Measurements from ENCODE around the gene BNIP5. TPM values are rescaled to one million over a fixed set of nuclear protein-coding genes. Genes with fewer than 3 reads are reported as not detected.

BNIP5 gene
- total RNA-seq, 1 donor from 2014 or later: not detected

GRCh38 chr6:36336208-36336710, 429 bp downstream of the BNIP5 start:
- Mint-ChIP-seq H3K27me3 (ENCODE audit: insufficient read depth, low read depth) (peaks cover 16% of the 10 kb centered on the region), H3K36me3 (no peaks in the 10 kb centered on the region), H3K27ac (no peak overlapping the region), H3K4me3 (no peak overlapping the region), H3K4me1 (peaks cover 47% of the 10 kb centered on the region), H3K9me3 (no peaks in the 10 kb centered on the region)
- Histone ChIP-seq H3F3A (ENCODE audit: low read depth) (no peaks in the 10 kb centered on the region), H3K4me3 (no peak overlapping the region), H3K9me3 (ENCODE audit: low read depth) (no peaks in the 10 kb centered on the region), H3K27ac (no peak overlapping the region), H3K9ac (no peak overlapping the region), H3K79me2 (ENCODE audit: low read depth) (no peaks in the 10 kb centered on the region), H2AFZ (replicated peaks) (no peak overlapping the region), H3K4me1 (peaks cover 7% of the 10 kb centered on the region), H3K27me3 (peaks cover 26% of the 10 kb centered on the region), H3K36me3 (no peaks in the 10 kb centered on the region), H4K20me1 (ENCODE audit: low read depth) (no peaks in the 10 kb centered on the region), H3K4me2 (no peak overlapping the region)
- no peak for DNase-seq (ENCODE audit: low spot score)
- no peak for TF ChIP-seq EZH2 (IDR thresholded peaks at IDR 0.05)
- no peak for TF ChIP-seq EZH2phosphoT487 (IDR thresholded peaks at IDR 0.05)
- TF ChIP-seq CTCF (IDR thresholded peaks at IDR 0.05): no peak

GRCh38 chr6:36335465-36336207, 1.1 kb downstream of the BNIP5 start:
- H3K36me3 ChIP-seq: no peaks in the 10 kb centered on the region
- H3K9me3 ChIP-seq (ENCODE audit: low read depth): no peaks in the 10 kb centered on the region
- Mint-ChIP-seq H3K9me3 (no peaks in the 10 kb centered on the region), H3K4me3 (no peak overlapping the region), H3K36me3 (no peaks in the 10 kb centered on the region), H3K27me3 (ENCODE audit: insufficient read depth, low read depth) (peaks cover 11% of the 10 kb centered on the region), H3K4me1 (peaks cover 44% of the 10 kb centered on the region), H3K27ac (no peak overlapping the region)
- H2AFZ ChIP-seq (replicated peaks): no peak overlapping the region
- H3K27ac ChIP-seq: no peak overlapping the region
- H3K79me2 ChIP-seq (ENCODE audit: low read depth): no peaks in the 10 kb centered on the region
- TF ChIP-seq EZH2phosphoT487 (IDR thresholded peaks at IDR 0.05): no peak
- TF ChIP-seq CTCF (IDR thresholded peaks at IDR 0.05): no peak
- no peak for TF ChIP-seq EZH2 (IDR thresholded peaks at IDR 0.05)
- H3K27me3 ChIP-seq: peaks cover 21% of the 10 kb centered on the region
- H3K9ac ChIP-seq: no peak overlapping the region
- no peaks in the 10 kb centered on the region for H4K20me1 ChIP-seq (ENCODE audit: low read depth)
- H3F3A ChIP-seq (ENCODE audit: low read depth): no peaks in the 10 kb centered on the region
- no peak for DNase-seq (ENCODE audit: low spot score)
- H3K4me3 ChIP-seq: no peak overlapping the region
- no peak overlapping the region for H3K4me2 ChIP-seq
- peaks cover 7% of the 10 kb centered on the region for H3K4me1 ChIP-seq

- Mint-ChIP-seq H3K27ac (no peak overlapping the region), H3K4me3 (no peak overlapping the region)
- H2AFZ ChIP-seq (replicated peaks): no peak overlapping the region
Observed at GRCh38 chr6:36334832-36335459, 1.7 kb downstream of the BNIP5 start.

More at GRCh38 chr6:36334832-36335459, 1.7 kb downstream of the BNIP5 start:
- Histone ChIP-seq H3K4me1 (peaks cover 13% of the 10 kb centered on the region), H3K27me3 (peaks cover 14% of the 10 kb centered on the region), H3F3A (ENCODE audit: low read depth) (no peaks in the 10 kb centered on the region), H4K20me1 (ENCODE audit: low read depth) (no peaks in the 10 kb centered on the region), H3K79me2 (ENCODE audit: low read depth) (no peaks in the 10 kb centered on the region), H3K9ac (no peak overlapping the region), H3K4me3 (no peak overlapping the region), H3K36me3 (no peaks in the 10 kb centered on the region), H3K9me3 (ENCODE audit: low read depth) (no peaks in the 10 kb centered on the region), H3K27ac (no peak overlapping the region), H3K4me2 (no peak overlapping the region)
- Mint-ChIP-seq H3K4me1 (peaks cover 40% of the 10 kb centered on the region), H3K9me3 (no peaks in the 10 kb centered on the region), H3K27me3 (ENCODE audit: insufficient read depth, low read depth) (peaks cover 13% of the 10 kb centered on the region), H3K36me3 (no peaks in the 10 kb centered on the region)
- TF ChIP-seq EZH2 (IDR thresholded peaks at IDR 0.05): no peak
- no peak for TF ChIP-seq EZH2phosphoT487 (IDR thresholded peaks at IDR 0.05)
- no peak for TF ChIP-seq CTCF (IDR thresholded peaks at IDR 0.05)
- no peak for DNase-seq (ENCODE audit: low spot score)
